ENCODE data around the gene CC2D2A. TPM values are rescaled to one million over a fixed set of nuclear protein-coding genes. Genes with fewer than 3 reads are reported as not detected.

CC2D2A gene
- total and polyA plus RNA-seq, 2 experiments from 2014 or later: 13.9 to 15.8 TPM

GRCh38 chr4:15515106-15515505 lies 45.4 kb downstream of the CC2D2A start:
- TF ChIP-seq POLR2AphosphoS5 (IDR thresholded peaks at IDR 0.05; ENCODE audit: low read depth) (no peak), NANOG (IDR thresholded peaks at IDR 0.05; ENCODE audit: borderline replicate concordance) (no peak), STAT1 (IDR thresholded peaks at IDR 0.05; ENCODE audit: unreplicated experiment) (no peak), ETS1 (IDR thresholded peaks at IDR 0.05) (no peak), ZNF462 (CRISPR knock-in tag; IDR thresholded peaks at IDR 0.05) (no peak), EZH2phosphoT487 (IDR thresholded peaks at IDR 0.05; ENCODE audit: unreplicated experiment) (no peak), REST (IDR thresholded peaks at IDR 0.05; ENCODE audit: unreplicated experiment) (no peak), ZNF114 (CRISPR knock-in tag; IDR thresholded peaks at IDR 0.05) (no peak), CREB1 (CRISPR knock-in tag; IDR thresholded peaks at IDR 0.05; ENCODE audit: low read depth) (no peak), EZH2 (IDR thresholded peaks at IDR 0.05; ENCODE audit: low read depth, unreplicated experiment) (no peak), ZNF331 (CRISPR knock-in tag; IDR thresholded peaks at IDR 0.05; ENCODE audit: low read depth) (no peak), JUNB (IDR thresholded peaks at IDR 0.05; ENCODE audit: unreplicated experiment) (no peak)
- TF ChIP-seq, protein P1, sequence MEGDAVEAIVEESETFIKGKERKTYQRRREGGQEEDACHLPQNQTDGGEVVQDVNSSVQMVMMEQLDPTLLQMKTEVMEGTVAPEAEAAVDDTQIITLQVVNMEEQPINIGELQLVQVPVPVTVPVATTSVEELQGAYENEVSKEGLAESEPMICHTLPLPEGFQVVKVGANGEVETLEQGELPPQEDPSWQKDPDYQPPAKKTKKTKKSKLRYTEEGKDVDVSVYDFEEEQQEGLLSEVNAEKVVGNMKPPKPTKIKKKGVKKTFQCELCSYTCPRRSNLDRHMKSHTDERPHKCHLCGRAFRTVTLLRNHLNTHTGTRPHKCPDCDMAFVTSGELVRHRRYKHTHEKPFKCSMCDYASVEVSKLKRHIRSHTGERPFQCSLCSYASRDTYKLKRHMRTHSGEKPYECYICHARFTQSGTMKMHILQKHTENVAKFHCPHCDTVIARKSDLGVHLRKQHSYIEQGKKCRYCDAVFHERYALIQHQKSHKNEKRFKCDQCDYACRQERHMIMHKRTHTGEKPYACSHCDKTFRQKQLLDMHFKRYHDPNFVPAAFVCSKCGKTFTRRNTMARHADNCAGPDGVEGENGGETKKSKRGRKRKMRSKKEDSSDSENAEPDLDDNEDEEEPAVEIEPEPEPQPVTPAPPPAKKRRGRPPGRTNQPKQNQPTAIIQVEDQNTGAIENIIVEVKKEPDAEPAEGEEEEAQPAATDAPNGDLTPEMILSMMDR (conservative IDR thresholded peaks at IDR 0.05; ENCODE audit: low read depth in 2 of 2): no peak
- Mint-ChIP-seq H3K36me3 (ENCODE audit: low read depth) (peaks cover 45% of the 10 kb centered on the region), H3K27me3 (ENCODE audit: insufficient read depth, low read depth, poor library complexity) (no peaks in the 10 kb centered on the region), H3K4me3 (no peak overlapping the region), H3K9me3 (peaks cover 26% of the 10 kb centered on the region), H3K27ac (no peak overlapping the region), H3K4me1 (no peaks in the 10 kb centered on the region)
- Histone ChIP-seq H3K36me3 (ENCODE audit: insufficient read depth) (peaks cover 8% of the 10 kb centered on the region; the same call in 1 of the 2 replicates), H3K27me3 (ENCODE audit: insufficient read depth) (no peaks in the 10 kb centered on the region), H3F3A (replicated peaks; ENCODE audit: low read depth) (no peaks in the 10 kb centered on the region), H3K79me2 (replicated peaks; ENCODE audit: insufficient read depth) (no peaks in the 10 kb centered on the region), H3K4me2 (no peak overlapping the region), H2AFZ (no peak overlapping the region), H3K9me2 (ENCODE audit: insufficient read depth) (no peaks in the 10 kb centered on the region), H3K4me1 (ENCODE audit: insufficient read depth) (no peaks in the 10 kb centered on the region), H3K27ac (ENCODE audit: low read depth) (no peak overlapping the region), H4K20me1 (replicated peaks; ENCODE audit: insufficient read depth) (no peaks in the 10 kb centered on the region), H3K4me3 (no peak overlapping the region)
- no peak for ATAC-seq
- DNase-seq (ENCODE audit: low spot score): no peak
